HUES6 (cell line): ENCODE measurements around the gene GALNT11.

Source experiments
- H3K27ac ChIP-seq: 2 replicates; pipeline ENCODE4 v1.7.0; 2013; ENCODE audit warnings: low read depth, mild to moderate bottlenecking, low read length, inconsistent platforms
- H3K27me3 ChIP-seq: 2 replicates; pipeline ENCODE4 v1.6.1; 2013; ENCODE audit warnings: low read length; ENCODE audit not compliant: control insufficient read depth, insufficient read depth
- H3K36me3 ChIP-seq: 2 replicates; pipeline ENCODE4 v1.6.1; 2013; ENCODE audit warnings: low read length; ENCODE audit not compliant: control insufficient read depth, insufficient read depth
- H3K4me1 ChIP-seq: 2 replicates; pipeline ENCODE4 v1.6.1; 2013; ENCODE audit warnings: low read length; ENCODE audit not compliant: control insufficient read depth, insufficient read depth
- H3K4me3 ChIP-seq: 2 replicates; pipeline ENCODE4 v1.5.1; 2013; ENCODE audit warnings: low read depth, low read length
- H3K9ac ChIP-seq: one replicate; pipeline ENCODE4 v1.6.1; 2013; ENCODE audit warnings: mild to moderate bottlenecking, low read length
- H3K9me3 ChIP-seq: 2 replicates; pipeline ENCODE4 v1.6.1; 2013; ENCODE audit warnings: low read depth, low read length; ENCODE audit not compliant: control insufficient read depth, insufficient read depth

GALNT11 gene

DNA sequence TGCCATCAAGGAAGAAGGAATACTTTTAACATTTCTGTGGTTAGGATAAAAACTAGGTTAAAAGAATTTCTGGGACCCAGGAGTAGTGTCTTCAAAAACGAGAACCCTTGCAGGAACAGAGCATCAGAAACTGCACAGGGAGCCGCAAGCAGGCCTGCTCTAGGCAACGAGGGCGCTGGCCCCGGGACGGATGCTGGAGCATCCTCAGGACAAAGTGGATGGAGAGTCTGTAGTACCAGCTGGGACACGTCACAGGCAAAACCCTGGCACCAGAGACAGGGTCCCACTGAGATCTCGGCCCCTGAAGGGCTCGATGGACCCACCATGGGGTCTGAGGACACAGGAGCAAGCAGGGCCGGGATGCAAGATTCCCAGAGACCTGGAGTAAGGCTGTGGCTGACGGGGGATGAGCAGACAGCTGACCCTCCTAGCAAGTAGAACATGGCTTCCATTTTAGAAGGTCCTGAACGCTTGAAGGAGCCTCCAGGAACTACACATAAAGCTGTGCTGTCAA, 106.6 kb downstream of the GALNT11 start:
- Histone ChIP-seq H3K9me3 (peaks cover 4% of the 10 kb centered on the region; the same call in 1 of the 2 replicates), H3K9ac (no peak overlapping the region), H3K27me3 (no peaks in the 10 kb centered on the region), H3K27ac (no peak overlapping the region), H3K4me3 (no peak overlapping the region), H3K4me1 (no peaks in the 10 kb centered on the region), H3K36me3 (peaks cover 61% of the 10 kb centered on the region)

DNA sequence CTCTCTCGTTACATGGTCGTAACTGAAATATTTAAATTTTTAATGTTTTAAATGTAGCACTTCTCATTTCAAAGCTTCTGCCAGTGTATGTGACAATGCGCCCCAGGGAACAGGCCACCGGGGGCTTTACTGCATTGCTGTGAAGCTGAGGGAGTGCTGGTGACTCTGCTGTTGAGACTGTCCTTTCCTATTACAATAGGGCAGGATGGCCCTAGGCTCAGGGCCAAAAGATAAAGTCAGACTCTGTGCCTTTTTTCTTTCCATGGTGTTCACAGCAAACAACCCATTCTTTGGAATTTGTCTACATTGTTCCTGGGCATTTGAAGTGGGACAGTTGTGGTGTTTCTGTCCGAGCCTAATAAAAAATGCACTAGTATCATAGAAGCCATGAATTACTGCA, 107.3 kb downstream of the GALNT11 start:
- Histone ChIP-seq H3K9me3 (no peaks in the 10 kb centered on the region), H3K9ac (no peak overlapping the region), H3K4me3 (no peak overlapping the region), H3K36me3 (peaks cover 59% of the 10 kb centered on the region), H3K27me3 (no peaks in the 10 kb centered on the region), H3K27ac (no peak overlapping the region), H3K4me1 (no peaks in the 10 kb centered on the region)

DNA sequence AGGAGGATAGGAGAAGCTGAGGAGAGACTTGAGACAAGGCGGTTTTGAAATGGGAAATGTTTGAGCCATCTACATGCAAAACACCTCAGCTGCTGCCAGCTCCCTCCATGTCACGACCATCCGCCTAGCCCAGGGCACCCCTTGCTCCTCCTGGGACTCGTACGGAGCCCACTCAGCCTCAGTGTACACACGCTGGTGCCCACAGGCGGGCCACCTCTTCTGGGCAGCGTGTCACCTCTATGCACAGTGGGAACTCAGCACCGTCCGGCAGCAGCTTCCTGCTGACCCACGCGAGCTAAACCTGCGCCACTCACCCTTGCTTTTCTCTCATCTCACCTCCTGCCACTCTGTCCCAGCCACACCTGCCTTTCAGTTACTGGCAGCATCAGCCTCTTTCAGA, 108.3 kb downstream of the GALNT11 start:
- no peak overlapping the region for H3K4me3 ChIP-seq
- no peak overlapping the region for H3K9ac ChIP-seq
- H3K36me3 ChIP-seq: peaks cover 61% of the 10 kb centered on the region
- H3K27ac ChIP-seq: no peak overlapping the region
- no peaks in the 10 kb centered on the region for H3K27me3 ChIP-seq
- H3K4me1 ChIP-seq: no peaks in the 10 kb centered on the region
- H3K9me3 ChIP-seq: no peaks in the 10 kb centered on the region

DNA sequence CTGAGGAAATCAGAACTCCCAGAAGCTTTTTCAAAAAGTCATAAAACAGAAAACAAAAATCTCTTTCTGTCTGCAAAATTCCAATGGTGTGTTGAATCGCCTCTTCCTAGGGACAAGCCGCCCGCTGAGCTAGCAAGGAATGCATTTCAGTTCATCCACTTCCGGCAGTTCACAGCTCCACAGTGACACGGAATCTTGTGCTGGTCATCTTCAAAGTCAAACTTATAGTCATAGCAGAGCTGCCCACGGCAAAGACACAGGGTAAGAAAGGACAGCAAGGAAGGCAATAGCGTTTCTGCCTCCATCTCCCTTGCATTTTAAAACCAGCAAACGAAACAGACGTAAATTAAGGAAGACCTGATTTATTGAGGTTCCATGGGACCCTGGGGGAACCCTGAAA, 111.2 kb downstream of the GALNT11 start:
- Histone ChIP-seq H3K27ac (peak overlapping the region; percentile 36; the same call in 1 of the 2 replicates), H3K27me3 (no peaks in the 10 kb centered on the region), H3K9me3 (no peaks in the 10 kb centered on the region), H3K36me3 (peaks cover 62% of the 10 kb centered on the region), H3K4me3 (no peak overlapping the region), H3K4me1 (no peaks in the 10 kb centered on the region), H3K9ac (no peak overlapping the region)

DNA sequence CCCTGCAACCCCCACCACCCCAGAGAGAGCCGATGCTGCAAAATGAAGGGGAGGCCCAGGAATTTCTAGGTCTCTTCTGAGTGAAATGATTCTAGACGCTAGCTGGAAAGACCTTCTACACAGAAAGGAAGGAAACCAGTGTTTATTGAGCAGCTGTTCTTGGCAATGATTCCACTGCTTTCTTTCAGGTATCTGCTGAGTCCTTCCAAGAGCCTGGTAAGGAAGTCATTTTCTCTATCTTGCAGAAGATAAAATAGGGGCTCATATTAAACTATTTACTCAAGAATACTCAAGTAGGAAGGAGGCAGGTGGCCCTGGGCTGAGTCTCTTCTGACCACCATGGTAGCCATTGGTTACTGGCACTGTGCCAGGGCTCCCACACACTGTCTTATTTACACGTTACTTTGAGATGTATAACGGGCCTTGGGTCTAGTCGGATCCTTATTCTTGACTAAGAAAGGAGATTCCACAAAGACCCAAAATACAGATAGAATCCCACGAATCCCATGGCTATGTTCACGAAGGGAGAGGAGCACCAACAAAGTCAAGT, 112.1 kb downstream of the GALNT11 start:
- Histone ChIP-seq H3K9ac (no peak overlapping the region), H3K4me3 (no peak overlapping the region), H3K27me3 (no peaks in the 10 kb centered on the region), H3K9me3 (no peaks in the 10 kb centered on the region), H3K36me3 (peaks cover 60% of the 10 kb centered on the region), H3K27ac (no peak overlapping the region), H3K4me1 (no peaks in the 10 kb centered on the region)

DNA sequence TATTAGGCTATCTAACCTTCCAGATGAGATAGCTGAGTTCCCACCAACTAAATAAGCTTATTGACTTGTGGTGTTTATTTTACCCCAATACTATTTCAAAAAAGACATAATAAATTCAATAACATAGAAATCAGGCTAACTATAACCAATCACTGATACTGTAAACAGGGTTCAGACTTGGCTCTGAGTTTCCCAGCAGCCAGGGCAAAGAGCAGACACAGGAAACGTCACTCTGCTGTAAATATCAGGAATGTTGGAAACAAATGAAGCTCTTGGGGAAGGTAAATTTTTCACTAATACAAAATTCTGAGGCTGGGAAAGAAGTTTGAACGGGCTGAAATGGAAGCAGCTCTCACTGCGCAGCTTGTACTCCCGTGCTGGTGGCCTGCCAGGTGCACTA, 114.6 kb downstream of the GALNT11 start:
- H3K36me3 ChIP-seq: peaks cover 65% of the 10 kb centered on the region
- H3K9me3 ChIP-seq: no peaks in the 10 kb centered on the region
- H3K4me1 ChIP-seq: no peaks in the 10 kb centered on the region
- no peak overlapping the region for H3K4me3 ChIP-seq
- no peaks in the 10 kb centered on the region for H3K27me3 ChIP-seq
- H3K9ac ChIP-seq: no peak overlapping the region
- H3K27ac ChIP-seq: no peak overlapping the region

DNA sequence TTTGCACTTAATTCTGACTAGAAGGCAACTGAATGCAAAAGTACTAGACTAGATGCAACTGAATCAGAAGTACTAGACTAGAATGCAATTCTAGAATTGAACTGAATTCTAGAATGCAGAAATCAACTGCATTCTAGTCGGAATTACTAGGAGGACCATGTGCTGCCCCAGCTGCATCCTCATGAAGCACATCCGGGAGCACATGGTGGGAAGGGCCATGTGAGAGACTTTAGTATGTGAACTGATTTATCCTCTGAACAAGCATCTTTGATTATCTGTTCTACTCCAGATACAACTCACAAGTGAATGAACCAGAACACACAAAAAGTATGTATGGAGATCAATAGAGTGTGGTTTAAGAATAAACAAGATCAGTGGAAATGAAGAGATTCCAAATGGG, 115.1 kb downstream of the GALNT11 start:
- H3K27me3 ChIP-seq: no peaks in the 10 kb centered on the region
- no peaks in the 10 kb centered on the region for H3K4me1 ChIP-seq
- H3K9ac ChIP-seq: no peak overlapping the region
- H3K36me3 ChIP-seq: peaks cover 70% of the 10 kb centered on the region
- no peak overlapping the region for H3K27ac ChIP-seq
- no peaks in the 10 kb centered on the region for H3K9me3 ChIP-seq
- no peak overlapping the region for H3K4me3 ChIP-seq

DNA sequence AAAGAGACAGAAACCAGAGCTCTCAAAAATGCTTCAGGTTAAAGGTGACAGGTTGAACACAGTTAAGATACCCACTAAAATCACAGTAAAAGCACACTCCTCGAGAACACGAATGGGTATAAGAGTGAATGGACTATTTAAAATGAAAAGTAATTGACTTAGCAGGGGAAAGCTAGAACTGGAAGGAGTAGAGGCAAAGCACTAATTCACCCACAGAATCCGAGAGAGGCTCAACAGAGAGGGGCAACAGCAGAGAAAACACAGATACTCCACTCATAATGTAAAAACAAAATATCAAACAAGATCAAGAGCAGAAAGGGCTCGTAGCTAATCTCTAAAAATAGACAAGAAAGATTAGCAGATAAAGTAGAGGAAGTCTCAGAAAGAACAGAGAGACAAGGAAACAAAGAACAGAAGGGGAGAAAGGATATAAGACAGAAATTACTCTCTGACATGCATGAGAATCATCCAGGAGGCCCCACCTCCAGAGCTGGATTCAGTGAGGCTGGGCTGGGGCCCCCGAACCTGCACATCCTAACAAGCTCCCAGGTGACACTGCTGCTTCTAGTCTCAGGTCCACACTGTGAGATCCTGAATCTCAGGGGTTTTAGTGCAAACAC, 117.6 kb downstream of the GALNT11 start:
- H3K36me3 ChIP-seq: peaks cover 79% of the 10 kb centered on the region
- H3K4me3 ChIP-seq: no peak overlapping the region
- no peak overlapping the region for H3K27ac ChIP-seq
- H3K9me3 ChIP-seq: no peaks in the 10 kb centered on the region
- H3K4me1 ChIP-seq: no peaks in the 10 kb centered on the region
- H3K27me3 ChIP-seq: no peaks in the 10 kb centered on the region
- no peak overlapping the region for H3K9ac ChIP-seq

DNA sequence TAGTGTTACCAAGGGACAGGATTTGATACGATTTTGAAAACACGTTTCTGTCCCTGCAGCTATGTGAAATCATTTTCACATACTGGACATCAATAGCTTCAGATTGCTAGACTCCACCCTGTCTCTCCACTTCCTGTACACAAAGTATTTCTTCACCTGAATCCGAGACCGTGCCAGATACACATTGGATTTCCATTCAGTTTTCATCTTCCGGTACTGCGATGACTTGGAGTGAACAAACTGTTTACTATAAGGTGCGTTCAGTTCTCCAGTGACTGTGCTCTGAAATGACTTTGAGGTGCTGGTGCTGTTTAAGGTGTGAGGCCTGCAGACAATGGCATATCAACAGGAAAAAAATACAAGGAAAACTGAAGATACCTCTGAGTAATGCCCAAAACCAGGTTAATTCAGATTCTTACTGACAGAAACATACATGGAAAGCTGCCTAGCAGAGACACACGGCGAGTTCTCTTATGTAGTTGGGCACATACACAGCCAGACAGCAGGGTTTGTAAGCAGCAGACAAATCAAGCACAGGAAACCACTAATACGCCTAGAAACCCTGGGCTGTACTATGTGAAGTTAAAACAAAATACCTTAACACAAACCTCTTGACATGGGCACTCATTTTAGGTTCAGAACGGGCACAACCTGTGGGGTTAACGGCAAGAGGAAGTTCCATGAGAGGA, 119.2 kb downstream of the GALNT11 start:
- no peaks in the 10 kb centered on the region for H3K9me3 ChIP-seq
- peaks cover 79% of the 10 kb centered on the region for H3K36me3 ChIP-seq
- H3K4me1 ChIP-seq: no peaks in the 10 kb centered on the region
- no peak overlapping the region for H3K27ac ChIP-seq
- no peak overlapping the region for H3K9ac ChIP-seq
- no peak overlapping the region for H3K4me3 ChIP-seq
- no peaks in the 10 kb centered on the region for H3K27me3 ChIP-seq

DNA sequence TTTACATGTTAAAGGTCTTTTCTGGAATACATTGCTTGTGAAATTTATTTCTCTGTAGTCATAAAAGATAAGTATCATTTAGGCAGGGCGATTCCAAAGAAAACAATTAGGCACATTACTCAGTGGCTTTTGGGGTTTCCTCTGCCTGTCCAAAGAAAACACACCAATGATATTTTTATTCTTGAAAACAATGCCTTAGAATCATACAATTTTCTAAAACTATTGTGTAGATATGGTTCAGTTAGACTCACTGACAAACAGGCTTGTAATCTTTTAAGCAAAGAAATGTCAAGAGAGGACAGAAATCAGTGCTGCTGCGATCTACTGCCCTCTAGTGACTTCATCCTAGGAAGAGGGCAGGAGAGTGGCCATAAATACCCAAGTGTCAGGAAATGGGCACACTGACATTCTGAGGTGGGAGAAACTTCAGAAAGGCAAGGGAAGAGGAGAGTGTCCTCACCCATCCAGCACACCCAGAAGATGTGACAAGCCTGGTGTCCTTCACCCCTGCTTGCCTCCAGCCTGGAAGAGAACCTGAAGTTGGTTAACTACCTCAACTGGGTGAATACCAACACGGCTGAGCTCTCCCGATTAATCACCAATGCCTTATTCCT, 120.5 kb downstream of the GALNT11 start:
- Histone ChIP-seq H3K9me3 (no peaks in the 10 kb centered on the region), H3K36me3 (peaks cover 78% of the 10 kb centered on the region), H3K27ac (no peak overlapping the region), H3K27me3 (no peaks in the 10 kb centered on the region), H3K4me3 (no peak overlapping the region), H3K9ac (no peak overlapping the region), H3K4me1 (no peaks in the 10 kb centered on the region)

DNA sequence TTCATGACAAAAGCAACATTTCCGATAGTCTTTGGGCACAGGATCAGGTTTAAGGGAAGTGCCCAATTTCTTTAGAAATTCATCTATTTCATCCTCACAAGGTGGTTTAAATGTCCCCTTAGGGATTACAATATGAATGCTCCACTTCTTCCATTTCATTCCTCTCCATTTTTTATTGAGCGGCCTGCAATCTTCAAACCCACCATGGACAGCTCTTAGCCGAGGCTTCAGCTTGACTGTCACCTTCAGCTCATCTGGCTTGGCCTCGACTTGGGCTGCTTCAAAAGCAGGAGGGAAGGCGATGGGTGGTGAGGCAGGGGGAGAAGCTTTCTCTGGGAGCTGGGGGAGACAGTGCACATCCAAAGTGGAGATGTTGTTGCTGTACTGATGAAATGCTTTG, 123.2 kb downstream of the GALNT11 start:
- no peaks in the 10 kb centered on the region for H3K4me1 ChIP-seq
- H3K27me3 ChIP-seq: no peaks in the 10 kb centered on the region
- no peaks in the 10 kb centered on the region for H3K9me3 ChIP-seq
- H3K9ac ChIP-seq: no peak overlapping the region
- no peak overlapping the region for H3K4me3 ChIP-seq
- H3K36me3 ChIP-seq: peaks cover 96% of the 10 kb centered on the region
- H3K27ac ChIP-seq: no peak overlapping the region
